Nephron progenitor cell (in vitro differentiated cells): ENCODE measurements around the gene NGEF.

ENCODE experiments used
- DNase-seq: peaks from one replicate; pipeline ENCODE4 v3.0.0; 2021
- H3K27ac Mint-ChIP-seq: 2 replicates; pipeline ENCODE4 v1.8.0; 2021; ENCODE audit warnings: mild to moderate bottlenecking, moderate library complexity, mixed read lengths
- H3K27me3 Mint-ChIP-seq: 2 replicates; pipeline ENCODE4 v1.8.0; 2021; ENCODE audit warnings: mild to moderate bottlenecking, low read depth, mixed read lengths; ENCODE audit not compliant: poor library complexity
- H3K36me3 Mint-ChIP-seq: 2 replicates; pipeline ENCODE4 v1.8.0; 2021; ENCODE audit warnings: low read depth, mixed read lengths
- H3K4me1 Mint-ChIP-seq: 2 replicates; pipeline ENCODE4 v1.8.0; 2021; ENCODE audit warnings: mixed read lengths
- H3K4me3 Mint-ChIP-seq: 2 replicates; pipeline ENCODE4 v1.8.0; 2021; ENCODE audit warnings: mild to moderate bottlenecking, moderate library complexity, mixed read lengths
- H3K9me3 Mint-ChIP-seq: 2 replicates; pipeline ENCODE4 v1.8.0; 2021; ENCODE audit warnings: mild to moderate bottlenecking, moderate library complexity, mixed read lengths
- CTCF ChIP-seq: fragments of 200-600 bp; sonication (generic); IDR thresholded peaks from 2 replicates; pipeline ENCODE4 v1.5.0; 2021; ENCODE audit warnings: antibody characterized with exemption

Gene NGEF

DNA sequence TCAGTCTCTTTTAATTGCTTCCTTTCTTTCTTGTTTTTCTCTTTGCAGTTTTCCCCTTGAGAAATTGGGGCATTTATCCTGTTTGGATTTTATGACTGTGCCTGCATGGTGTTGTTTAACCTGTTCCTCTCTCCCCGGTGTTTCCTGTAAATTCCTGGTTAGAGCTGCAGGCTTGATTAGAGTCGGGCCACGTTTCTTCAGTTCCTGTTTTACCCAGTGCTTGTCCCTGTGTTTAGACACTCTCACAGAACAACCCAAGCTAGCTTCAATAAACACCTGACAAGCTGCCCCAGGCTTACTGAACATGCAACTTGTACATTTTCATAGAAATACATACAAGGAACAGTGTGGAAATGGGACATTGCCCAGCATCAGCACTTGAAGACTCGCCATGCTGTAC, 53.9 kb downstream of the NGEF start:
- H3K4me1 Mint-ChIP-seq = no peaks in the 10 kb centered on the region
- no peaks in the 10 kb centered on the region for H3K36me3 Mint-ChIP-seq
- no peak for TF ChIP-seq CTCF
- DNase-seq = no peak
- no peak overlapping the region for H3K4me3 Mint-ChIP-seq
- peaks cover 16% of the 10 kb centered on the region for H3K27me3 Mint-ChIP-seq
- peaks cover 22% of the 10 kb centered on the region for H3K9me3 Mint-ChIP-seq
- no peak overlapping the region for H3K27ac Mint-ChIP-seq

DNA sequence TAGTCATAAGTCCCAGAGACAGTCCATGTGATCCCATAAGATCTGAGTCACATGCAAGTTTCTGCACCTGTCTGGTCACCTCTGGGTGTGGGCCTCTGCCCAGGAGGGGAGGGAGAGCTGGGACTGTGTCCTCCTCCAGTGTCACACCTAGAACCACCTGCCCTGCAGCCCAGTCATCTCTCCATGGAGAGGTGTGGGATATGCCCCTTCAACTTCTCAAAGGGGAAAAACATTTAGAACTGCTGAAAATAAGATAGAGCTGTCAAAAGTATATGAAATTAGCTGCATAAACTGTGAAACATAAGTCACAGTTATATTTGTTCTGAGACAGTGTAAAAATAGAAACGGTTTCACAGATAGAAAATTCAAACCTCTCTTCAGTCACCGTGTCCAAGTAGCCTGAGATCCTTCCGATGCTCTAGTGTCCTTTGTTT, 55.4 kb downstream of the NGEF start:
- peaks cover 16% of the 10 kb centered on the region for H3K27me3 Mint-ChIP-seq
- H3K4me3 Mint-ChIP-seq = no peak overlapping the region
- no peak for DNase-seq
- H3K36me3 Mint-ChIP-seq = no peaks in the 10 kb centered on the region
- no peak for TF ChIP-seq CTCF
- H3K27ac Mint-ChIP-seq = no peak overlapping the region
- H3K4me1 Mint-ChIP-seq = no peaks in the 10 kb centered on the region
- H3K9me3 Mint-ChIP-seq = peaks cover 22% of the 10 kb centered on the region

DNA sequence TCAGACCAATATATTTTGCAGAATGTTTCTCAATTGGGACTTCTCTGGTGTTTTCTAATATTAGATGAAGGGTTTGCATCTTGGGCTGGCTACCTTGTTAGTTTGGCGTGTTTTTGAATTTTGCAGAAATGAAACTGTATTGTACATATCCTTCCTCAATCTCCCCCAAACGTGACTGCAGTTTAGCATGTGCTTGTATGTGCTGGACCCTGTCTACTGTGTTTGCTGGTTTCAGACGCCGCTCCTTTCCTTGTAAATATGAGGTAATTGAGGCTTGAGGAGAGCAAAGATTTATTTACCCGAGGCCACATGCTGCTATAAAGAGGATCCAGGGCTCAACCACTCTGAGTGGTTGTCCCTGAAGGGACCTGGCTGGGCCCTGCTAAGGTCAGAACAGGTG, 57.2 kb downstream of the NGEF start:
- no peak for DNase-seq
- Mint-ChIP-seq H3K27me3 (peaks cover 12% of the 10 kb centered on the region), H3K9me3 (peaks cover 10% of the 10 kb centered on the region), H3K4me1 (peaks cover 16% of the 10 kb centered on the region), H3K27ac (no peak overlapping the region), H3K4me3 (no peak overlapping the region), H3K36me3 (no peaks in the 10 kb centered on the region)
- no peak for TF ChIP-seq CTCF

- peaks cover 16% of the 10 kb centered on the region for H3K4me1 Mint-ChIP-seq
- no peak for TF ChIP-seq CTCF
- no peak for DNase-seq
Observed at GRCh38 chr2:232954691-232955090, 58.4 kb downstream of the NGEF start.

DNA sequence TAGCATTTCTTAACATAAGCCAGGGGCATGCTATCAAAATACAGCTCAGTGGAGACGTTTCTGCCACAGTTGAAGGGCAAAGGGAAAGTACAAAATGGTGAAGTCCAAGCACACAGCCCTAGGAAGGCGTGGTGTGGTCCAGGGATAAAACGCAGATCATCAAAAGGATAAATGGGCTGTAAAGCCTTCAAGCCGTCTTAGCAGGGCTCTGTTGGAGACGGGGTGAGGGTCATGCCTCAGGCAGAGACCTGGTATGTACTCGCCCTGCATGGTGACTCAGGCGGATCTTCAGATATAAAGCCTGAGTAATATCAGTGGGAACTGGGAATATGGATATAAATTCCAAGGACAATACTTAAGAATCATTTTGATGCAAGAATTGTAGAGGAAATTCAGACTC, 61.2 kb downstream of the NGEF start:
- peak overlapping the region; percentile 47 for H3K27ac Mint-ChIP-seq
- TF ChIP-seq CTCF = no peak
- peaks cover 16% of the 10 kb centered on the region for H3K4me1 Mint-ChIP-seq
- peak; percentile 26 for DNase-seq
- H3K27me3 Mint-ChIP-seq = peaks cover 10% of the 10 kb centered on the region
- H3K9me3 Mint-ChIP-seq = no peaks in the 10 kb centered on the region
- H3K4me3 Mint-ChIP-seq = no peak overlapping the region
- no peaks in the 10 kb centered on the region for H3K36me3 Mint-ChIP-seq

More at GRCh38 chr2:232954691-232955090, 58.4 kb downstream of the NGEF start:
- Mint-ChIP-seq H3K9me3 (peaks cover 6% of the 10 kb centered on the region), H3K27me3 (peaks cover 12% of the 10 kb centered on the region), H3K4me3 (no peak overlapping the region), H3K27ac (no peak overlapping the region), H3K36me3 (no peaks in the 10 kb centered on the region)

- no peak overlapping the region for H3K4me3 Mint-ChIP-seq
- peaks cover 14% of the 10 kb centered on the region for H3K27me3 Mint-ChIP-seq
- DNase-seq = no peak
- H3K36me3 Mint-ChIP-seq = no peaks in the 10 kb centered on the region
- H3K27ac Mint-ChIP-seq = no peak overlapping the region
- H3K4me1 Mint-ChIP-seq = peaks cover 16% of the 10 kb centered on the region
- TF ChIP-seq CTCF = no peak
- no peaks in the 10 kb centered on the region for H3K9me3 Mint-ChIP-seq
Observed at GRCh38 chr2:232951181-232951580, 61.9 kb downstream of the NGEF start.
